ENCODE data around the gene TNFSF15. TPM values are rescaled to one million over a fixed set of nuclear protein-coding genes. Genes with fewer than 3 reads are reported as not detected.
A peak's percentile ranks its signal among the peaks of the same experiment; 100 is the strongest.
"Not testable (repeated sequence)": the region's sequence is repeated elsewhere in the genome, so short reads cannot be mapped to it uniquely, and the experiment has no call there.

Gene TNFSF15
- total and polyA plus RNA-seq, 3 donors from 2014 or later, result 0.06 to 0.40 TPM; not detected in 1

DNA sequence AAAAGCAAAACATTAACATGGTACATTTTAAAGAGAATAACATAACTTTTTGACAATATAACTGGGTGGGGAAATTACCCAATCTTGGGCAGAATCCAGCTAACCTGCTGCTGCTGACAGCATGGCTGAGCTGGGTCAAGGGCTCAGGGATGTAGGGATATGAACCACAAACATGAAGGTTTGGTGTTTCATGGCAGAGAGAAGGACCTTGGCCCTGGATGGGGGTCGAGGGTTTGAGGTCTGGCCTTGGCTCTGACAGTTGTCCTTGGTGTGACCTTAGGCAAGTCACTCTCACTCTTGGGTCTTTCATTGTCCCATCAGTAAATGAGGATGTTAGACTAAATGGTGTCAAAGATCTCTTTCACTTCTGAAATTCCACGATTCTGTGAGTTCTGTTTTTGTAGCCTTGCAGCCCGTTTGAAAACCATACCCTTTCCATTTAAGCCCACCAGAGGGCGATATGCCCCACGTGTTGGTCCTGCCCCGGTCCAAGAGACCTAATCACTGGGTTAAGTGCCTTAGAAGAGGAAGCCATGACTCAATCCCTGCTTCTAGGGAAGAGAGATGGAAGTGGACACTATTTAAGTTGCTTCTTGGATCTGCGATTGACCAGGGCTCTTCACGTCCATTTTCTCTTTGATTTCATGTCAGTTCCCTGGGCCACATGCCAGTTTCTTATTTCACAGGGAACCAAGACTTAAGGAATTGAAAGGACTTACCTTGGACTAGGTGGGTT, 67.1 kb downstream of the TNFSF15 start:
- TF ChIP-seq CTCF (IDR thresholded peaks at IDR 0.05), result peak; percentile 62 to 77 (median 74)
- no peak for TF ChIP-seq POLR2A (IDR thresholded peaks at IDR 0.05)
- Histone ChIP-seq H3K4me3 (no peak overlapping the region), H3K36me3 (ENCODE audit: low read depth, missing control alignments) (no peaks in the 10 kb centered on the region), H3K27ac (no peak overlapping the region), H3K27me3 (no peaks in the 10 kb centered on the region), H3K4me1 (no peaks in the 10 kb centered on the region), H3K9me3 (no peaks in the 10 kb centered on the region)
- 28 to 37% methylated on average over 8 of the region's 8 CpGs for WGBS, 2 donors
- intact Hi-C loops (cut with DNase I; ENCODE audit: low total_unique reads), result no loop called here
- peak; percentile 79 for DNase-seq

GRCh38 chr9:114737847-114738246, 68.0 kb downstream of the TNFSF15 start:
- TF ChIP-seq POLR2A (IDR thresholded peaks at IDR 0.05), result no peak
- no peak for TF ChIP-seq CTCF (IDR thresholded peaks at IDR 0.05)
- intact Hi-C loops (cut with DNase I; ENCODE audit: low total_unique reads), result no loop called here
- no peaks in the 10 kb centered on the region for H3K36me3 ChIP-seq (ENCODE audit: low read depth, missing control alignments)
- 84 to 89% methylated on average over 4 of the region's 4 CpGs for WGBS, 2 donors
- H3K27ac ChIP-seq, result no peak overlapping the region
- no peaks in the 10 kb centered on the region for H3K9me3 ChIP-seq
- no peaks in the 10 kb centered on the region for H3K4me1 ChIP-seq
- no peaks in the 10 kb centered on the region for H3K27me3 ChIP-seq
- H3K4me3 ChIP-seq, result no peak overlapping the region
- no peak for DNase-seq

DNA sequence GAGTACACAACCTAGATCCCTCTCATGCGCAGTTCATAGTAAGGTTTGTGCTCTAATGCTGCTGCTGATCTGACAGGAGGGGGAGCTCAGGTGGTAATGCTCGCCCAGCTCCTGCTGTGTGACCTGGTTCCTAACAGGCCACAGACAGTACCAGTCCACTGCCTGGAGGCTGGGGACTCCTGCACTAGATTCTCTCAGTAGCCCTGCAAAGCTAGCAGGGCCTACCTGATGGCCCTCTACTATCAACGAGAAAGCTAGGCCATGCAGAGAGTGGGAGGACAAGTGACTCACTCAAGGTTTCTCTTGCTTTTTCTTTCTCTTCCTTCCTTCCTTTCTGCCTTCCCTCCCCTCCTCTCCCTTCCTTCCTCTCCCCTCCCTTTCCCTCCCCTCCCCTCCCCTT, 68.7 kb downstream of the TNFSF15 start:
- no peaks in the 10 kb centered on the region for H3K9me3 ChIP-seq
- no peaks in the 10 kb centered on the region for H3K4me1 ChIP-seq
- no peak overlapping the region for H3K4me3 ChIP-seq
- WGBS, 2 donors, result 84 to 89% methylated on average over 3 of the region's 3 CpGs
- no peaks in the 10 kb centered on the region for H3K36me3 ChIP-seq (ENCODE audit: low read depth, missing control alignments)
- no peak overlapping the region for H3K27ac ChIP-seq
- intact Hi-C loops (cut with DNase I; ENCODE audit: low total_unique reads), result no loop called here
- TF ChIP-seq POLR2A (IDR thresholded peaks at IDR 0.05) (no peak), CTCF (IDR thresholded peaks at IDR 0.05) (no peak)
- DNase-seq, result no peak
- no peaks in the 10 kb centered on the region for H3K27me3 ChIP-seq

DNA sequence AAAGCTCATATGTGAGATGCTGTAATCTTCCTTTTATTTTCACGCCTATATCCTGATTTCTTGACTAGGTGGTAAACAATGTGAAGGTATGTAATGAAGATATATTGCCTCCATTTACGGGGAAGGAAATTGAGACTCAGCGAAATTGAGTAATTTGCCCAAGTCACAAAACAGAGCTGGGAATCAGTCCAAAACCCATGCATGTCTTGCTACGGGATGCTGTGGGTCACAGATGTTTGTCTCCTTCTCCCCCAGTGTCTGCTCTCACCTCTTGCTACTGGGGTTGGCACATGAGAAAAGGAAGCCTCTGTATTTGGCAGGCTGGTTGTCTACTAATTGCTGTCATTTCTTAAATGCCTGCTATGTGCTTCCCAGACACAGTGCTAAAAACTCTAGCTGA, 70.1 kb downstream of the TNFSF15 start:
- Histone ChIP-seq H3K4me3 (no peak overlapping the region), H3K27me3 (no peaks in the 10 kb centered on the region), H3K9me3 (no peaks in the 10 kb centered on the region), H3K4me1 (no peaks in the 10 kb centered on the region), H3K36me3 (ENCODE audit: low read depth, missing control alignments) (no peaks in the 10 kb centered on the region), H3K27ac (no peak overlapping the region)
- 61 to 62% methylated on average over 4 of the region's 4 CpGs for WGBS, 2 donors
- TF ChIP-seq CTCF (IDR thresholded peaks at IDR 0.05) (no peak), POLR2A (IDR thresholded peaks at IDR 0.05) (no peak)
- DNase-seq, result no peak
- intact Hi-C loops (cut with DNase I; ENCODE audit: low total_unique reads), result no loop called here

- H3K27ac ChIP-seq; H3K4me3 ChIP-seq; H3K4me1 ChIP-seq; H3K36me3 ChIP-seq (ENCODE audit: low read depth, missing control alignments); DNase-seq; intact Hi-C loops (cut with DNase I; ENCODE audit: low total_unique reads); H3K27me3 ChIP-seq; H3K9me3 ChIP-seq: not testable (repeated sequence)
- WGBS, 2 donors, result 72 to 80% methylated on average over 5 of the region's 5 CpGs
Observed at GRCh38 chr9:114735139-114735538, 70.7 kb downstream of the TNFSF15 start.

Other genes with a start within 250 kb of the TNFSF15 start
- gene ATP6V1G1, start 218.3 kb downstream of the TNFSF15 start, total RNA-seq, result 100 to 1,000 TPM; 233 to 243 TPM
- 215 TPM for gene ATP6V1G1, start 218.3 kb downstream of the TNFSF15 start, polyA plus RNA-seq (ENCODE audit: insufficient read depth, low read depth, low replicate concordance)
- gene TMEM268, start 194.7 kb downstream of the TNFSF15 start, total RNA-seq, result 10 to 100 TPM; 23.8 to 26.1 TPM
- 11.3 TPM for gene TMEM268, start 194.7 kb downstream of the TNFSF15 start, polyA plus RNA-seq (ENCODE audit: insufficient read depth, low read depth, low replicate concordance)
- gene TEX53, start 148.2 kb downstream of the TNFSF15 start, total RNA-seq, result 10 to 100 TPM; 13.4 to 23.5 TPM
- gene TEX53, start 148.2 kb downstream of the TNFSF15 start, polyA plus RNA-seq (ENCODE audit: insufficient read depth, low read depth, low replicate concordance), result 68.8 TPM
- gene TEX48, start 123.8 kb downstream of the TNFSF15 start, total RNA-seq, result 10 to 100 TPM; 11.5 to 44.0 TPM
- gene TEX48, start 123.8 kb downstream of the TNFSF15 start, polyA plus RNA-seq (ENCODE audit: insufficient read depth, low read depth, low replicate concordance), result 34.6 TPM
- gene TNFSF8, start 124.6 kb upstream of the TNFSF15 start, total RNA-seq, result 1 to 10 TPM in 1 of 2 donors, under 1 TPM in 1; 0.63 to 1.1 TPM
- gene TNFSF8, start 124.6 kb upstream of the TNFSF15 start, polyA plus RNA-seq (ENCODE audit: insufficient read depth, low read depth, low replicate concordance), result 1.3 TPM